ENCODE data around the gene XRCC4. TPM values are rescaled to one million over a fixed set of nuclear protein-coding genes. Genes with fewer than 3 reads are reported as not detected.

Gene XRCC4
- total and polyA plus RNA-seq, 2 of the 8 experiments (the other 6 are each of a cell fraction or from before 2014, with no cell fraction given), result 3.0 to 8.3 TPM

DNA sequence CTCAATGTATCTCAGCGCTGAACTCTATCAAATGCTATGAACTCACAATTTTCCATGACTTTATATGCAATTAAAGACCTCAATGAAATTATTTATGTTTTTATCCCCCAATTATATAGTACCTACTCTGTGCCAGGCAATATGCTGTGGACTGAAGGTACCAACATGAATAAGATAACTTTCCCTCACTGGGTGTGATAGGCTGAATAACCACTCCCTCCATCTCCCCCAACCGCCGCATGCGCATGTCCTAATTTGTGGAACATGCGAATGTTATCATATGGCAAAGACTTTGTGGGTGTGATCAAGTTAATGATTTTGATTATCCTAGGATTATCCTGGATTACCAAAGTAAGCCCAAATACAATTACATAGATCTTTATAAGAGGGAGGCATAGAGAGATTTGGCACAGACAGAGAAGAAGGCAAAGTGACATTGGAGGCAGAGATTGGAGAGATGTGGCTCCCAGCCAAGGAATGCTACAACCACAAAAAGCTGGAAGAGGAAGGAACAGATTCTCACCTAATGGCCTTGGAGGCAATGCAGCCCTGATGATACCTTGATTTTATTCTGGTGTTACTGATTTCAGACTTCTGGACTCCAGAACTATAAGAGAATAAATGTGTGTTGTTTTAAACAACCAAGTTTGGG is 245.1 kb downstream of the XRCC4 start:
- Histone ChIP-seq H3K4me2 (ENCODE audit: insufficient read depth in 1 of 2, low read depth in 2 of 2, low read length in 2 of 2) (no peak overlapping the region), H3K36me3 (ENCODE audit: control insufficient read depth in 2 of 4, insufficient read depth in 4 of 4, low read length in 3 of 4) (no peaks in the 10 kb centered on the region), H4K20me1 (replicated peaks in 1 of 2; ENCODE audit: control insufficient read depth in 1 of 2, insufficient read depth in 2 of 2, low read length in 2 of 2) (no peaks in the 10 kb centered on the region), H3K27ac (ENCODE audit: low read depth, low read length) (no peak overlapping the region), H3K14ac (ENCODE audit: insufficient read length) (no peak overlapping the region), H3K4me1 (replicated peaks in 1 of 4; ENCODE audit: control insufficient read depth in 3 of 4, insufficient read depth in 4 of 4, low read length in 3 of 4) (no peaks in the 10 kb centered on the region), H3K9ac (replicated peaks in 1 of 4; ENCODE audit: extremely low read depth in 1 of 4, low read depth in 3 of 4, low read length in 3 of 4) (no peak overlapping the region), H2BK20ac (ENCODE audit: low read length) (no peak overlapping the region), H2AK5ac (ENCODE audit: low read depth, low read length) (no peak overlapping the region), H2BK120ac (replicated peaks; ENCODE audit: low read depth, low read length) (no peak overlapping the region), H3K18ac (ENCODE audit: extremely low read depth, low read length) (no peak overlapping the region), H3K79me2 (ENCODE audit: control insufficient read depth in 1 of 2, insufficient read depth in 2 of 2, low read length in 2 of 2) (no peaks in the 10 kb centered on the region), H2BK5ac (ENCODE audit: low read depth, low read length) (no peak overlapping the region), H3K23me2 (ENCODE audit: low read depth, low read length) (no peaks in the 10 kb centered on the region), H4K91ac (replicated peaks; ENCODE audit: insufficient read length, low read length) (no peak overlapping the region), H3K79me1 (ENCODE audit: low read depth, low read length) (no peaks in the 10 kb centered on the region), H3K4ac (replicated peaks; ENCODE audit: insufficient read length, low read depth, low read length) (no peak overlapping the region), H2BK15ac (ENCODE audit: low read length) (no peak overlapping the region), H4K8ac (ENCODE audit: extremely low read depth, insufficient read depth, low read length) (no peak overlapping the region), H3K27me3 (replicated peaks in 1 of 4; ENCODE audit: control insufficient read depth in 3 of 4, extremely low read depth in 1 of 4, insufficient read depth in 3 of 4, low read length in 3 of 4) (no peaks in the 10 kb centered on the region), H2AFZ (ENCODE audit: low read length) (no peak overlapping the region), H3K23ac (ENCODE audit: insufficient read length) (no peak overlapping the region), H2BK12ac (ENCODE audit: low read depth, low read length) (no peak overlapping the region), H3K4me3 (ENCODE audit: extremely low read depth in 1 of 4, insufficient read depth in 2 of 4, low read depth in 3 of 4, low read length in 4 of 4) (no peak overlapping the region), H4K5ac (ENCODE audit: insufficient read length, low read depth, low read length) (no peak overlapping the region), H3K56ac (replicated peaks; ENCODE audit: insufficient read length, low read depth, low read length) (no peak overlapping the region), H3K9me3 (ENCODE audit: insufficient read depth in 2 of 2, low read depth in 1 of 2, low read length in 1 of 2) (no peaks in the 10 kb centered on the region)
- DNase-seq (ENCODE audit: low read depth in 1 of 2, low spot score in 2 of 2), result no peak
- no peak for FAIRE-seq
- 96% methylated on average over 5 of the region's 5 CpGs; no CpG with 5 or more reads in 1 of the 2 experiments for WGBS, 2 experiments (ENCODE audit: extremely low coverage in 1 of 2, insufficient coverage in 1 of 2, insufficient read length in 1 of 2, insufficient replicate concordance in 2 of 2, low coverage in 1 of 2, low lambda C conversion rate in 2 of 2, missing lambda C conversion rate in 1 of 2)
- ChIA-PET CTCF (ENCODE audit: partially characterized antibody) (no interaction called here), POLR2A (ENCODE audit: partially characterized antibody) (no interaction called here)
- TF ChIP-seq RFX5 (IDR thresholded peaks at IDR 0.05; ENCODE audit: borderline replicate concordance, low read depth, low read length) (no peak), PHF8 (conservative IDR thresholded peaks at IDR 0.05; ENCODE audit: low read depth, low read length) (no peak), EGR1 (IDR thresholded peaks at IDR 0.05; ENCODE audit: borderline replicate concordance, low read depth, low read length) (no peak), JUN (IDR thresholded peaks at IDR 0.05; ENCODE audit: low read depth, low read length) (no peak), POLR2AphosphoS5 (IDR thresholded peaks at IDR 0.05; ENCODE audit: low read depth, low read length) (no peak), KDM4A (IDR thresholded peaks at IDR 0.05; ENCODE audit: low read depth, low read length, severe bottlenecking) (no peak), HDAC6 (IDR thresholded peaks at IDR 0.05; ENCODE audit: low read depth, low read length) (no peak), KDM5A (IDR thresholded peaks at IDR 0.05; ENCODE audit: low read length) (no peak), SP2 (IDR thresholded peaks at IDR 0.05; ENCODE audit: low read length) (no peak), TCF12 (IDR thresholded peaks at IDR 0.05; ENCODE audit: low read depth, low read length) (no peak), ASH2L (IDR thresholded peaks at IDR 0.05; ENCODE audit: low read length) (no peak), TAF1 (IDR thresholded peaks at IDR 0.05; ENCODE audit: low read depth, low read length) (no peak), SUZ12 (IDR thresholded peaks at IDR 0.05; ENCODE audit: low read length) (no peak)
- TF ChIP-seq, protein P1, sequence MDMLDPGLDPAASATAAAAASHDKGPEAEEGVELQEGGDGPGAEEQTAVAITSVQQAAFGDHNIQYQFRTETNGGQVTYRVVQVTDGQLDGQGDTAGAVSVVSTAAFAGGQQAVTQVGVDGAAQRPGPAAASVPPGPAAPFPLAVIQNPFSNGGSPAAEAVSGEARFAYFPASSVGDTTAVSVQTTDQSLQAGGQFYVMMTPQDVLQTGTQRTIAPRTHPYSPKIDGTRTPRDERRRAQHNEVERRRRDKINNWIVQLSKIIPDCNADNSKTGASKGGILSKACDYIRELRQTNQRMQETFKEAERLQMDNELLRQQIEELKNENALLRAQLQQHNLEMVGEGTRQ (IDR thresholded peaks at IDR 0.05; ENCODE audit: low read length), result no peak
